ENCODE results near the gene CCDC14.

The CCDC14 gene

GRCh38 chr3:123961508-123961856, 453 bp upstream of the CCDC14 start:
- no peak for TF ChIP-seq GABPA (IDR thresholded peaks at IDR 0.05; ENCODE audit: low read depth)
- TF ChIP-seq, protein P1, sequence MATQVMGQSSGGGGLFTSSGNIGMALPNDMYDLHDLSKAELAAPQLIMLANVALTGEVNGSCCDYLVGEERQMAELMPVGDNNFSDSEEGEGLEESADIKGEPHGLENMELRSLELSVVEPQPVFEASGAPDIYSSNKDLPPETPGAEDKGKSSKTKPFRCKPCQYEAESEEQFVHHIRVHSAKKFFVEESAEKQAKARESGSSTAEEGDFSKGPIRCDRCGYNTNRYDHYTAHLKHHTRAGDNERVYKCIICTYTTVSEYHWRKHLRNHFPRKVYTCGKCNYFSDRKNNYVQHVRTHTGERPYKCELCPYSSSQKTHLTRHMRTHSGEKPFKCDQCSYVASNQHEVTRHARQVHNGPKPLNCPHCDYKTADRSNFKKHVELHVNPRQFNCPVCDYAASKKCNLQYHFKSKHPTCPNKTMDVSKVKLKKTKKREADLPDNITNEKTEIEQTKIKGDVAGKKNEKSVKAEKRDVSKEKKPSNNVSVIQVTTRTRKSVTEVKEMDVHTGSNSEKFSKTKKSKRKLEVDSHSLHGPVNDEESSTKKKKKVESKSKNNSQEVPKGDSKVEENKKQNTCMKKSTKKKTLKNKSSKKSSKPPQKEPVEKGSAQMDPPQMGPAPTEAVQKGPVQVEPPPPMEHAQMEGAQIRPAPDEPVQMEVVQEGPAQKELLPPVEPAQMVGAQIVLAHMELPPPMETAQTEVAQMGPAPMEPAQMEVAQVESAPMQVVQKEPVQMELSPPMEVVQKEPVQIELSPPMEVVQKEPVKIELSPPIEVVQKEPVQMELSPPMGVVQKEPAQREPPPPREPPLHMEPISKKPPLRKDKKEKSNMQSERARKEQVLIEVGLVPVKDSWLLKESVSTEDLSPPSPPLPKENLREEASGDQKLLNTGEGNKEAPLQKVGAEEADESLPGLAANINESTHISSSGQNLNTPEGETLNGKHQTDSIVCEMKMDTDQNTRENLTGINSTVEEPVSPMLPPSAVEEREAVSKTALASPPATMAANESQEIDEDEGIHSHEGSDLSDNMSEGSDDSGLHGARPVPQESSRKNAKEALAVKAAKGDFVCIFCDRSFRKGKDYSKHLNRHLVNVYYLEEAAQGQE (IDR thresholded peaks at IDR 0.05; ENCODE audit: insufficient replicate concordance, low read depth): no peak
- no peak for TF ChIP-seq SPI1 (IDR thresholded peaks at IDR 0.05; ENCODE audit: borderline replicate concordance, low read depth)
- TF ChIP-seq CTCF (IDR thresholded peaks at IDR 0.05; ENCODE audit: insufficient read depth, low read length): no peak
- TF ChIP-seq POLR2AphosphoS5 (IDR thresholded peaks at IDR 0.05; ENCODE audit: low read depth): no peak
- Histone ChIP-seq H3K4me3 (replicated peaks; ENCODE audit: insufficient read depth, low read length) (peak overlapping the region; percentile 60), H3K27me3 (ENCODE audit: insufficient read depth, poor library complexity, severe bottlenecking) (no peaks in the 10 kb centered on the region), H3K27ac (replicated peaks) (peak overlapping the region; percentile 83)
- DNase-seq (ENCODE audit: low read depth in 1 of 2, low spot score in 1 of 2): no peak

DNA sequence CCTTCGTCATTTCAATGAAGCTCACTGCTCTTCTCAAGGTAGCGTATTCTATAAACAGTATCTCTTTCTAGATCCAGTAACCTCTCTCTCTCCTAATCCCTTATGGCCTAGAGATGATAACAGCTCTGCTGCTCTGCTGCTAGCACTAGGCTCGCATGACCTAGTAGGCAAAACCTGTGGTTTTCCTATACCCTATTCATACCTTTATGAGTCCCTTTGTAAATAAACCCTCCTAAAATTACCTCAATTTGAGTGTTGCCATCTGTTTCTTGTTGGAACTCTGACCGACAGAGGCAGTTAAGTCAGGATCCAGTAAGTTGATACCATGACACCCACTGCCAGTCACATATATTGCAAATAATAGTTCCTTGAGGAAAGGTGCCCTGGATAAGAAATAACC, 7.3 kb downstream of the CCDC14 start:
- no peak for DNase-seq (ENCODE audit: low read depth in 1 of 2, low spot score in 1 of 2)
- Histone ChIP-seq H3K4me3 (replicated peaks; ENCODE audit: insufficient read depth, low read length) (no peak overlapping the region), H3K27me3 (ENCODE audit: insufficient read depth, poor library complexity, severe bottlenecking) (no peaks in the 10 kb centered on the region), H3K27ac (replicated peaks) (no peak overlapping the region)
- TF ChIP-seq POLR2AphosphoS5 (IDR thresholded peaks at IDR 0.05; ENCODE audit: low read depth) (no peak), CTCF (IDR thresholded peaks at IDR 0.05; ENCODE audit: insufficient read depth, low read length) (no peak), SPI1 (IDR thresholded peaks at IDR 0.05; ENCODE audit: borderline replicate concordance, low read depth) (no peak), GABPA (IDR thresholded peaks at IDR 0.05; ENCODE audit: low read depth) (no peak)
- TF ChIP-seq, protein P1 (IDR thresholded peaks at IDR 0.05; ENCODE audit: insufficient replicate concordance, low read depth): no peak

- no peak overlapping the region for H3K27ac ChIP-seq (replicated peaks)
- DNase-seq (ENCODE audit: low read depth in 1 of 2, low spot score in 1 of 2): no peak
Observed at GRCh38 chr3:123952844-123953520, 8.0 kb downstream of the CCDC14 start.

More at GRCh38 chr3:123952844-123953520, 8.0 kb downstream of the CCDC14 start:
- H3K4me3 ChIP-seq (replicated peaks; ENCODE audit: insufficient read depth, low read length): no peak overlapping the region
- no peak for TF ChIP-seq CTCF (IDR thresholded peaks at IDR 0.05; ENCODE audit: insufficient read depth, low read length)
- TF ChIP-seq, protein P1 (IDR thresholded peaks at IDR 0.05; ENCODE audit: insufficient replicate concordance, low read depth): no peak
- no peak for TF ChIP-seq GABPA (IDR thresholded peaks at IDR 0.05; ENCODE audit: low read depth)
- no peak for TF ChIP-seq SPI1 (IDR thresholded peaks at IDR 0.05; ENCODE audit: borderline replicate concordance, low read depth)
- no peak for TF ChIP-seq POLR2AphosphoS5 (IDR thresholded peaks at IDR 0.05; ENCODE audit: low read depth)
- no peaks in the 10 kb centered on the region for H3K27me3 ChIP-seq (ENCODE audit: insufficient read depth, poor library complexity, severe bottlenecking)
